K562 (cell line): ENCODE results near the gene SF3B4. TPM values are rescaled to one million over a fixed set of nuclear protein-coding genes. Genes with fewer than 3 reads are reported as not detected.
"Not testable (repeated sequence)": the region's sequence is repeated elsewhere in the genome, so short reads cannot be mapped to it uniquely, and the experiment has no call there.

Source experiments
- ATAC-seq: fragments of 200-7000 bp; cut with Tn5 transposase; 3 replicates; pipeline ENCODE4 v1.9.1; 2020; ENCODE audit warnings: moderate library complexity
- BruUV-seq: library from RNA; stranded (reverse); fragments of 400-500 nt; replicated peaks from 2 replicates; lab custom pipeline; 2021; lab: Mats Ljungman, UMichigan
- CTCF ChIA-PET: fragments of 300-600 bp; formaldehyde crosslinking; extraction: SDS; loops from one replicate; lab custom pipeline; 2021; ENCODE audit warnings: low intra/inter-chr PET ratio; lab: Yijun Ruan, JAX
- POLR2A ChIA-PET: fragments of 300-600, 350-650 bp; sonication (Branson Sonifier 250); formaldehyde crosslinking; extraction: SDS; loops from one replicate; lab custom pipeline; 2021; ENCODE audit warnings: antibody characterized with exemption, inconsistent platforms; lab: Yijun Ruan, JAX
- DNase-seq, 4 experiments: peaks; one replicate each; pipeline versions ENCODE4 v3.0.0 to v3.0.0-alpha.2; 2011 to 2018; ENCODE audit warnings: low spot score in 3 of 4, mixed read lengths in 3 of 4; ENCODE audit errors: extremely low read depth in 1 of 4
- FAIRE-seq: peaks from 2 replicates; lab custom pipeline; 2011; peaks lifted over from hg19 to GRCh38; lab: Jason Lieb, UNC
- H2AFZ ChIP-seq: 2 replicates; pipeline ENCODE4 v1.6.0; 2011; ENCODE audit warnings: low read depth, low read length, control low read depth, inconsistent platforms
- H3K27ac ChIP-seq: fragments of 200-600 bp; 3 replicates; pipeline ENCODE4 v1.8.0; 2011; ENCODE audit warnings: low read depth, mild to moderate bottlenecking, control low read depth, inconsistent platforms, low read length, moderate library complexity, mixed read lengths; ENCODE audit errors: extremely low read depth
- H3K27me3 ChIP-seq, 2 experiments: fragments of 300-600 bp in 1 of 2; 2 replicates in 1 of 2; 3 replicates in 1 of 2; pipeline versions ENCODE4 v1.6.0 to v1.8.0; 2011; ENCODE audit warnings: inconsistent platforms in 2 of 2, low read length in 2 of 2, mild to moderate bottlenecking in 1 of 2, mixed read lengths in 1 of 2, moderate library complexity in 1 of 2; ENCODE audit not compliant: control insufficient read depth in 2 of 2, insufficient read depth in 2 of 2
- H3K36me3 ChIP-seq: fragments of 300-600 bp; 3 replicates; pipeline ENCODE4 v1.8.0; 2011; ENCODE audit warnings: mild to moderate bottlenecking, low read length, inconsistent platforms; ENCODE audit not compliant: control insufficient read depth, insufficient read depth
- H3K4me1 ChIP-seq, 2 experiments: fragments of 200-600 bp in 1 of 2; replicated peaks in 1 of 2; 2 replicates in 1 of 2; 3 replicates in 1 of 2; pipeline versions ENCODE4 v1.5.1 to v1.8.0; 2011; ENCODE audit warnings: inconsistent platforms in 2 of 2, low read length in 2 of 2, mild to moderate bottlenecking in 1 of 2, mixed read lengths in 1 of 2, moderate library complexity in 1 of 2; ENCODE audit not compliant: control insufficient read depth in 2 of 2, insufficient read depth in 2 of 2
- H3K4me2 ChIP-seq: 2 replicates; pipeline ENCODE4 v1.6.1; 2011; ENCODE audit warnings: low read length, control low read depth, inconsistent platforms, mixed read lengths; ENCODE audit not compliant: insufficient read depth
- H3K4me3 ChIP-seq: fragments of 200-600 bp; sonication (generic), shearing (Covaris generic); 2 replicates; pipeline ENCODE4 v1.5.1; 2016; ENCODE audit warnings: control low read depth, inconsistent platforms
- H3K79me2 ChIP-seq: fragments of 200-600 bp; 3 replicates; pipeline ENCODE4 v1.8.0; 2011; ENCODE audit warnings: low read length, inconsistent platforms; ENCODE audit not compliant: control insufficient read depth, insufficient read depth
- H3K9ac ChIP-seq, 2 experiments: 2 replicates each; pipeline versions ENCODE4 v1.6.0 to v1.6.1; 2011; ENCODE audit warnings: low read depth in 2 of 2, low read length in 2 of 2, control low read depth in 1 of 2, inconsistent platforms in 1 of 2, mild to moderate bottlenecking in 1 of 2, mixed read lengths in 1 of 2; ENCODE audit not compliant: insufficient read depth in 1 of 2
- H3K9me1 ChIP-seq: one replicate; pipeline ENCODE4 v1.6.0; 2011; ENCODE audit warnings: inconsistent platforms, mild to moderate bottlenecking, low read length, moderate library complexity; ENCODE audit not compliant: control insufficient read depth, insufficient read depth
- H3K9me3 ChIP-seq: replicated peaks from 2 replicates; pipeline ENCODE4 v1.5.1; 2011; ENCODE audit warnings: low read depth, low read length, inconsistent platforms; ENCODE audit not compliant: control insufficient read depth, insufficient read depth
- H4K20me1 ChIP-seq: replicated peaks from 2 replicates; pipeline ENCODE4 v1.6.1; 2011; ENCODE audit warnings: low read length, inconsistent platforms, mixed read lengths; ENCODE audit not compliant: control insufficient read depth, insufficient read depth
- BRD4 ChIP-seq: fragments of 200-600 bp; sonication (generic); IDR thresholded peaks from 2 replicates; pipeline ENCODE4 v1.6.1; 2017; ENCODE audit warnings: inconsistent platforms
- DPF2 ChIP-seq: fragments of 450-650 bp; IDR thresholded peaks from 2 replicates; pipeline ENCODE4 v1.6.1; 2016
- NBN ChIP-seq: fragments of 450-650 bp; IDR thresholded peaks from 2 replicates; pipeline ENCODE4 v1.6.1; 2016; ENCODE audit warnings: low read depth, mild to moderate bottlenecking
- NFXL1 ChIP-seq: fragments of 450-650 bp; formaldehyde crosslinking; IDR thresholded peaks from 2 replicates; pipeline ENCODE4 v1.4.0; 2021; ENCODE audit warnings: mild to moderate bottlenecking
- PCBP1 ChIP-seq: fragments of 200-400 bp; formaldehyde crosslinking; IDR thresholded peaks from 2 replicates; pipeline ENCODE4 v1.6.1; 2018; ENCODE audit warnings: mild to moderate bottlenecking, low read depth, low read length; ENCODE audit not compliant: poor library complexity, severe bottlenecking
- PRPF4 ChIP-seq: fragments of 200-400 bp; formaldehyde crosslinking; IDR thresholded peaks from one replicate; pipeline ENCODE4 v1.6.1; 2017; ENCODE audit warnings: low read length, low read depth, mild to moderate bottlenecking; ENCODE audit not compliant: insufficient read depth, poor library complexity, severe bottlenecking
- SIN3A ChIP-seq, 2 experiments: fragments of 150-350 bp in 1 of 2; IDR thresholded peaks; 2 replicates each; pipeline ENCODE4 v1.6.1; 2011 to 2016; ENCODE audit warnings: borderline replicate concordance in 2 of 2, low read depth in 2 of 2, low read length in 2 of 2, mild to moderate bottlenecking in 2 of 2, moderate library complexity in 2 of 2; ENCODE audit not compliant: control insufficient read depth in 1 of 2
- SMARCA4 ChIP-seq: fragments of 450-650 bp; IDR thresholded peaks from 2 replicates; pipeline ENCODE4 v1.6.1; 2016
- ZFP30 ChIP-seq: fragments of 250-450 bp; sonication (Bioruptor Pico); IDR thresholded peaks from 2 replicates; pipeline ENCODE4 v1.8.0; 2022; ENCODE audit warnings: moderate library complexity, mild to moderate bottlenecking, inconsistent platforms, borderline replicate concordance
- ZNF143 ChIP-seq: sonication (generic); formaldehyde crosslinking; IDR thresholded peaks from 2 replicates; pipeline ENCODE4 v1.9.0; 2022; ENCODE audit warnings: mild to moderate bottlenecking, missing genetic modification reagents
- ZNF324 ChIP-seq: fragments of 250-450 bp; sonication (Bioruptor Pico); IDR thresholded peaks from 2 replicates; pipeline ENCODE4 v1.4.0; 2020; ENCODE audit warnings: mild to moderate bottlenecking
- ZNF717 ChIP-seq: fragments of 250-450 bp; sonication (Bioruptor Pico); IDR thresholded peaks from 2 replicates; pipeline ENCODE4 v1.5.0; 2021
- WGBS: fragments of 100-300 bp; shearing (Covaris generic); methylation state at CpG from one replicate; pipeline ENCODE4 v1.1.6; 2016; ENCODE audit warnings: low coverage, mixed read lengths; ENCODE audit not compliant: insufficient coverage; ENCODE audit errors: missing lambda C conversion rate; 5-methylcytosine and 5-hydroxymethylcytosine counted together
- in situ Hi-C: fragments of 300-500 bp; cut with MboI; formaldehyde crosslinking; loops from 4 replicates; pipeline ENCODE4 v1.15.0; 2018; ENCODE audit warnings: inconsistent platforms, mixed read lengths
- intact Hi-C: fragments of 100-400 bp; cut with micrococcal nuclease; formaldehyde crosslinking; loops from 2 replicates; pipeline ENCODE4 v1.14.2; 2022
- polyA plus RNA-seq, 8 experiments: library from polyadenylated mRNA; depleted of rRNA in 4 of 8; stranded (reverse) in 5 of 8; unstranded in 3 of 8; fragments of >200 nt; fragmentation: Nextera tagmentation in 2 of 8; fragmentation: Illumina TruSeq in 1 of 8; extraction: Ambion mirVana in 2 of 8; extraction: Trizol in 1 of 8; gene quantifications; 2 replicates each; pipeline versions ENCODE4 v1.2.1 to v1.2.3, GENCODE V29; 2011 to 2014; ENCODE audit warnings: inconsistent platforms in 1 of 8, missing spikeins in 1 of 8
- total RNA-seq, 7 experiments: library from RNA; depleted of rRNA in 6 of 7; stranded (reverse); fragments of >200 nt in 6 of 7; fragmentation: Illumina TruSeq in 2 of 7; extraction: Trizol in 2 of 7; gene quantifications; 2 replicates each; pipeline versions ENCODE4 v1.2.1 to v1.2.3, GENCODE V29; 2011 to 2021; ENCODE audit warnings: low replicate concordance in 1 of 7
- TF ChIP-seq, protein P1 (sequence below): fragments of 450-650 bp; formaldehyde crosslinking; IDR thresholded peaks from 2 replicates; pipeline ENCODE4 v1.4.0; 2022; ENCODE audit warnings: missing genetic modification characterization
- TF ChIP-seq, protein P2 (sequence below): sonication (generic); formaldehyde crosslinking; IDR thresholded peaks from 2 replicates; pipeline ENCODE4 v1.8.1; 2023; ENCODE audit warnings: mild to moderate bottlenecking, missing genetic modification reagents
- TF ChIP-seq, protein P3 (sequence below): sonication (generic); formaldehyde crosslinking; IDR thresholded peaks from 2 replicates; pipeline ENCODE4 v1.8.0; 2022; ENCODE audit warnings: missing genetic modification reagents, mild to moderate bottlenecking, moderate library complexity, borderline replicate concordance

Gene SF3B4
- total and polyA plus RNA-seq, 9 of the 15 experiments (the other 6 are each of a cell fraction or from before 2014, with no cell fraction given), result 3.0 to 88.0 (median 26.1) TPM

DNA sequence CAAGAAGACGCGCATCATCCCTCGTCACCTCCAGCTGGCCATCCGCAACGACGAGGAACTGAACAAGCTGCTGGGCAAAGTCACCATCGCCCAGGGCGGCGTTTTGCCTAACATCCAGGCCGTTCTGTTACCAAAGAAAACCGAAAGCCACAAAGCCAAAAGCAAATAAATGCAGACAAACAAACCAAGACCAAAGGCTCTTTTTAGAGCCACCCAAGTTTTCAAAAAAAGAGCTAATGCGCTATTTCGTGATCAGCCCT lies 40.5 kb downstream of the SF3B4 start:
- H2AFZ ChIP-seq, H3K9me3 ChIP-seq, H3K9me1 ChIP-seq, FAIRE-seq, H3K36me3 ChIP-seq, ATAC-seq, DNase-seq, H3K27me3 ChIP-seq, intact Hi-C loops: not testable (repeated sequence)
- peaks cover 24% of the 10 kb centered on the region for H4K20me1 ChIP-seq
- 0% methylated on average over 4 of the region's 13 CpGs for WGBS
- ChIA-PET POLR2A (interaction anchor here (0.6 to 5.9 kb wide), 39 partner anchors 10 to 303 kb away, joined by 3 to 71 read pairs (median 7); partner anchors contain the start of genes MTMR11, OTUD7B, SF3B4 and VPS45), CTCF (interaction anchor here (1.9 kb wide), 1 partner anchor 300 kb away, joined by 8 read pairs; no protein-coding TSS in a partner anchor)
- in situ Hi-C loops, result loop anchor here (5.0 kb wide), 1 partner anchor 45 kb away; a partner anchor contains a TSS
- peak overlapping the region; percentile 93 to 95 for H3K9ac ChIP-seq
- BruUV-seq, result TSS peak; percentile 99
- peaks cover 8 to 26% of the 10 kb centered on the region in 2 experiments for H3K4me1 ChIP-seq
- H3K79me2 ChIP-seq, result peaks cover 45% of the 10 kb centered on the region
- H3K4me2 ChIP-seq, result peak overlapping the region; percentile 99
- H3K27ac ChIP-seq, result peak overlapping the region; percentile 98
- peak overlapping the region; percentile 64 for H3K4me3 ChIP-seq
- TF ChIP-seq, protein P1, sequence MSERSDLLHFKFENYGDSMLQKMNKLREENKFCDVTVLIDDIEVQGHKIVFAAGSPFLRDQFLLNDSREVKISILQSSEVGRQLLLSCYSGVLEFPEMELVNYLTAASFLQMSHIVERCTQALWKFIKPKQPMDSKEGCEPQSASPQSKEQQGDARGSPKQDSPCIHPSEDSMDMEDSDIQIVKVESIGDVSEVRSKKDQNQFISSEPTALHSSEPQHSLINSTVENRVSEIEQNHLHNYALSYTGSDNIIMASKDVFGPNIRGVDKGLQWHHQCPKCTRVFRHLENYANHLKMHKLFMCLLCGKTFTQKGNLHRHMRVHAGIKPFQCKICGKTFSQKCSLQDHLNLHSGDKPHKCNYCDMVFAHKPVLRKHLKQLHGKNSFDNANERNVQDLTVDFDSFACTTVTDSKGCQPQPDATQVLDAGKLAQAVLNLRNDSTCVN (CRISPR knock-in tag), result 0 out of 2 replicates have a peak, but pooled peaks have one; percentile 7
- TF ChIP-seq SMARCA4 (0 out of 2 replicates have a peak, but pooled peaks have one; percentile 30), SIN3A (IDR thresholded peaks at IDR 0.05; ENCODE audit: borderline replicate concordance in 2 of 2, control insufficient read depth in 1 of 2, low read depth in 2 of 2, low read length in 2 of 2) (peak in 1 of 2 experiments; percentile 36; a peak in 1 of 4 replicates), ZFP30 (0 out of 2 replicates have a peak, but pooled peaks have one; percentile 22), PCBP1 (peak; percentile 32), DPF2 (0 out of 2 replicates have a peak, but pooled peaks have one; percentile 10), BRD4 (peak; percentile 84; the same call in 1 of the 2 replicates), NFXL1 (CRISPR knock-in tag) (peak; percentile 31; the same call in 1 of the 2 replicates), NBN (0 out of 2 replicates have a peak, but pooled peaks have one; percentile 0), PRPF4 (peak; percentile 48), ZNF324 (peak; percentile 22; the same call in 1 of the 2 replicates), ZNF143 (CRISPR knock-in tag) (peak; percentile 56; the same call in 1 of the 2 replicates), ZNF717 (CRISPR knock-in tag) (0 out of 2 replicates have a peak, but pooled peaks have one; percentile 15)
- TF ChIP-seq, protein P2, sequence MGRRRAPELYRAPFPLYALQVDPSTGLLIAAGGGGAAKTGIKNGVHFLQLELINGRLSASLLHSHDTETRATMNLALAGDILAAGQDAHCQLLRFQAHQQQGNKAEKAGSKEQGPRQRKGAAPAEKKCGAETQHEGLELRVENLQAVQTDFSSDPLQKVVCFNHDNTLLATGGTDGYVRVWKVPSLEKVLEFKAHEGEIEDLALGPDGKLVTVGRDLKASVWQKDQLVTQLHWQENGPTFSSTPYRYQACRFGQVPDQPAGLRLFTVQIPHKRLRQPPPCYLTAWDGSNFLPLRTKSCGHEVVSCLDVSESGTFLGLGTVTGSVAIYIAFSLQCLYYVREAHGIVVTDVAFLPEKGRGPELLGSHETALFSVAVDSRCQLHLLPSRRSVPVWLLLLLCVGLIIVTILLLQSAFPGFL (CRISPR knock-in tag), result peak; percentile 100
- TF ChIP-seq, protein P3, sequence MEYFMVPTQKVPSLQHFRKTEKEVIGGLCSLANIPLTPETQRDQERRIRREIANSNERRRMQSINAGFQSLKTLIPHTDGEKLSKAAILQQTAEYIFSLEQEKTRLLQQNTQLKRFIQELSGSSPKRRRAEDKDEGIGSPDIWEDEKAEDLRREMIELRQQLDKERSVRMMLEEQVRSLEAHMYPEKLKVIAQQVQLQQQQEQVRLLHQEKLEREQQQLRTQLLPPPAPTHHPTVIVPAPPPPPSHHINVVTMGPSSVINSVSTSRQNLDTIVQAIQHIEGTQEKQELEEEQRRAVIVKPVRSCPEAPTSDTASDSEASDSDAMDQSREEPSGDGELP (CRISPR knock-in tag), result peak; percentile 62
